ENCODE measurements around the gene ZNF169.
"Not testable (repeated sequence)": the region's sequence is repeated elsewhere in the genome, so short reads cannot be mapped to it uniquely, and the experiment has no call there.

- not testable (repeated sequence) for TF ChIP-seq CTCF (IDR thresholded peaks at IDR 0.05 in 4 of 5, conservative IDR thresholded peaks at IDR 0.05 in 1 of 5); POLR2A (IDR thresholded peaks at IDR 0.05)
Observed at GRCh38 chr9:94316236-94316635, 57.1 kb downstream of the ZNF169 start.

Measured in gastrocnemius medialis (tissue), 4 donors.